ENCODE results near the gene RBBP4. TPM values are rescaled to one million over a fixed set of nuclear protein-coding genes. Genes with fewer than 3 reads are reported as not detected.

RBBP4 gene
- total and polyA plus RNA-seq, 7 donors = 54.1 to 118 (median 91.8) TPM

GRCh38 chr1:32651461-32652073, 559 bp downstream of the RBBP4 start:
- Histone ChIP-seq H3K4me1 (peaks cover 0 to 63% (median 41%) of the 10 kb centered on the region in 4 donors), H3K9me3 (no peaks in the 10 kb centered on the region), H3K36me3 (peaks cover 7 to 46% (median 14%) of the 10 kb centered on the region in 4 donors), H3K27me3 (no peaks in the 10 kb centered on the region), H3K27ac (peak overlapping the region; percentile 94 to 99 (median 97)), H3K4me3 (peak overlapping the region; percentile 63 to 77 (median 70))
- 1% methylated on average over 43 of the region's 43 CpGs for WGBS, 2 donors
- TF ChIP-seq CTCF (IDR thresholded peaks at IDR 0.05) (no peak), POLR2A (IDR thresholded peaks at IDR 0.05) (no peak), EP300 (IDR thresholded peaks at IDR 0.05) (no peak), POLR2AphosphoS5 (IDR thresholded peaks at IDR 0.05) (no peak)
- no peak for DNase-seq
- intact Hi-C loops (cut with DNase I) = loop anchor here (2.0 to 5.0 kb wide), 3 partner anchors 51 to 165 kb away; partner anchors contain the start of genes S100PBP, SYNC and YARS1

- H3K36me3 ChIP-seq = peaks cover 15 to 52% (median 18%) of the 10 kb centered on the region in 4 donors
- DNase-seq = no peak
- no peaks in the 10 kb centered on the region for H3K27me3 ChIP-seq
- H3K9me3 ChIP-seq = no peaks in the 10 kb centered on the region
- peaks cover 0 to 63% (median 41%) of the 10 kb centered on the region in 4 donors for H3K4me1 ChIP-seq
- WGBS, 2 donors = 88 to 89% methylated on average over 16 of the region's 16 CpGs
- peak overlapping the region; percentile 94 to 99 (median 97) for H3K27ac ChIP-seq
- TF ChIP-seq POLR2A (IDR thresholded peaks at IDR 0.05) (no peak), EP300 (IDR thresholded peaks at IDR 0.05) (no peak), POLR2AphosphoS5 (IDR thresholded peaks at IDR 0.05) (no peak)
- peak overlapping the region in 3 of 4 donors; percentile 70 to 77 (median 71) for H3K4me3 ChIP-seq
- intact Hi-C loops (cut with DNase I) = loop anchor here (5.0 kb wide), 2 partner anchors 50 to 155 kb away; partner anchors contain the start of gene SYNC
Observed at GRCh38 chr1:32652244-32652962, 1.4 kb downstream of the RBBP4 start.

DNA sequence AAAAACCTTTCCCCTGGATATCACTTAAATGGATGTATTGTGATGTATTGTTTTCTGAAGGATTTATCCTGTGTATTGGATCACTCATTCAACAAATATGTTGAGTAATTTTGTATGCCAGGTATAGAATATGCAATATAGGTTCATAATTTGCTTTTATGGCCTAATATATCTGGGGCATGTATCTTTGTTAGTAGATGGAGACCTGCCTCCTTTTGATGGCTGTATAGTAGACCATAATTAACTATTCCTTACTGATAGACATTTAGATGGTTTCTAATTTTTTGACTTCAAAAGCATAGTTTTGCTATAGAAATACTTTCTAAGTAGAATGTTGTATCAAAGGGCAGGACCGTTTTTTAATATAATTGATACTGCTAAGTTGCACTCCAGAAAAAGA, 8.6 kb downstream of the RBBP4 start:
- intact Hi-C loops (cut with DNase I) = no loop called here

DNA sequence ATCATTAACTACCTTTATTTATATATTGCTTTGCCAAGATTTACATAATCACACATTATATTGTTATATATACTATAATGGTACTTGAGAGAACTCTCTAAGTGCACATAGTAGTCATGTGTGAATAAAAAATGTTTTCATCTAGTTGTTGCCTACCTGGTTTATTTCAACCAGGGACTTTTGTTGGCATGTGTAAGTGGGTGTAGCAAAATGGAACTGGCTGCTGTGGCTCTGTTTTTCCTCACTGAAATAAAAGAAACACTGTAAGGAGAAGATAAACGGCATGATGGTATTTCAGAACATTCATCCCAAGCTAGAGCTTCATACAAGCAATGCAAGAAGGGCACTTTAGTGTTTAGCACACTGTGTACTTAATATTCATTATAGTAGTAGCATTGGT, 14.9 kb downstream of the RBBP4 start:
- peak in 2 of 4 donors; percentile 43 to 75 for TF ChIP-seq EP300 (IDR thresholded peaks at IDR 0.05)
- peak; percentile 75 to 95 (median 88) for TF ChIP-seq POLR2AphosphoS5 (IDR thresholded peaks at IDR 0.05)
- no peak for TF ChIP-seq CTCF (IDR thresholded peaks at IDR 0.05)
- TF ChIP-seq POLR2A (IDR thresholded peaks at IDR 0.05) = no peak
- Histone ChIP-seq H3K4me1 (peaks cover 0 to 21% (median 19%) of the 10 kb centered on the region in 4 donors), H3K36me3 (peaks cover 22 to 69% (median 27%) of the 10 kb centered on the region in 4 donors), H3K27me3 (no peaks in the 10 kb centered on the region), H3K27ac (peak overlapping the region in 3 of 4 donors; percentile 36 to 59 (median 54)), H3K4me3 (no peak overlapping the region), H3K9me3 (no peaks in the 10 kb centered on the region)
- 45 to 57% methylated on average over 1 of the region's 1 CpG for WGBS, 2 donors
- intact Hi-C loops (cut with DNase I) = no loop called here
- no peak for DNase-seq

More for the DNA sequence above, 8.6 kb downstream of the RBBP4 start:
- TF ChIP-seq CTCF (IDR thresholded peaks at IDR 0.05) (no peak), POLR2A (IDR thresholded peaks at IDR 0.05) (no peak), POLR2AphosphoS5 (IDR thresholded peaks at IDR 0.05) (no peak), EP300 (IDR thresholded peaks at IDR 0.05) (no peak)
- WGBS, 2 donors = 90 to 93% methylated on average over 1 of the region's 1 CpG
- DNase-seq = no peak
- Histone ChIP-seq H3K4me3 (no peak overlapping the region), H3K27ac (no peak overlapping the region), H3K4me1 (peaks cover 0 to 14% (median 0%) of the 10 kb centered on the region in 4 donors), H3K36me3 (peaks cover 20 to 97% (median 44%) of the 10 kb centered on the region in 4 donors), H3K9me3 (no peaks in the 10 kb centered on the region), H3K27me3 (no peaks in the 10 kb centered on the region)
